Measurements from ENCODE around the gene CATSPER1.
"Not testable (repeated sequence)": the region's sequence is repeated elsewhere in the genome, so short reads cannot be mapped to it uniquely, and the experiment has no call there.

The CATSPER1 gene

DNA sequence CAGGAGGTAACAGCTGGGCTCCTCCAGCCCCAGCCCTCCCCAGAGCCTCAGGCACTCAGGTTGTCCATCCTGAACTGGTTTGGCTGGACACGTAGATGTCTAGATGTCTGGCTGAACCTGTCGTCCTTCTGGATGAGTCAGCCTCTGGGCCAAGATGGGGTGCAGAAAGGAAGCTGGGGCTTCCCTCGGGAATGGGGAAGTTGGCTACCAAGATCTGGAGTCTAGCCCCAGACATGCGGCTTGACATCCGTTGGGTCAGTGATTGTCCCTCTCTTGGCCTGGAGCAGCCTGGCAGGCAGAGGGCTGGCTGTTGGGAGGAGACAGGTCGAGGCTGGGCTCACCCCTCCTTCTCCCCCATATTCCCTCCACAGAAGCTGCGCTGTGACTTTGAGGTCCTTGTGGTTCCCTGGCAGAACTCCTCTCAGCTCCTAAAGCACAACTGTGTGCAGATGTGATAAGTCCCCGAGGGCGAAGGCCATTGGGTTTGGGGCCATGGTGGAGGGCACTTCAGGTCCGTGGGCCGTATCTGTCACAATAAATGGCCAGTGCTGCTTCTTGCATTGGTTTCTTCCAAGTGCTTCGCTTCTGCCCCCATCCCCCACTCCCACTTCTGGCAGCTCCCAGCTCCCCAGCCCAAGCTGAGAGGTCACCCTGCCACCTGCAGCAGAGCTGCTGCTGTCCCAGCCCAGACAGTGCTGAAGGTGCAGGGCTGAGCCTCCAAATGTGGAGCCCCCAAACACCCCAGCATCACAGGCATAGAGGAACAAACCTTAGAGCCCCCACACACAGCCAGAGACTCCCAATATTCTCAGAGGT, 13.1 kb downstream of the CATSPER1 start:
- Histone ChIP-seq H3K4me2 (ENCODE audit: low read depth, low read length) (no peak overlapping the region), H3K4me3 (ENCODE audit: low read length) (no peak overlapping the region), H4K20me1 (ENCODE audit: insufficient read depth, low read length) (no peaks in the 10 kb centered on the region), H3K27me3 (replicated peaks; ENCODE audit: insufficient read depth, low read length) (no peaks in the 10 kb centered on the region), H3K9ac (ENCODE audit: low read length) (no peak overlapping the region), H2AFZ (ENCODE audit: low read length) (no peak overlapping the region), H3K9me3 (replicated peaks; ENCODE audit: insufficient read depth, low read length) (no peaks in the 10 kb centered on the region), H3K27ac (ENCODE audit: low read length) (no peak overlapping the region), H3K79me2 (ENCODE audit: low read length) (no peaks in the 10 kb centered on the region), H3K9me2 (replicated peaks; ENCODE audit: insufficient read depth, low read length) (no peaks in the 10 kb centered on the region), H3K4me1 (ENCODE audit: low read length) (no peaks in the 10 kb centered on the region), H3K36me3 (replicated peaks; ENCODE audit: insufficient read depth, low read length) (no peaks in the 10 kb centered on the region), H3F3A (ENCODE audit: insufficient read depth, low read length) (no peaks in the 10 kb centered on the region)
- DNase-seq, result no peak
- no peak for TF ChIP-seq EZH2 (optimal IDR thresholded peaks at IDR 0.05; ENCODE audit: low read depth, low read length)

DNA sequence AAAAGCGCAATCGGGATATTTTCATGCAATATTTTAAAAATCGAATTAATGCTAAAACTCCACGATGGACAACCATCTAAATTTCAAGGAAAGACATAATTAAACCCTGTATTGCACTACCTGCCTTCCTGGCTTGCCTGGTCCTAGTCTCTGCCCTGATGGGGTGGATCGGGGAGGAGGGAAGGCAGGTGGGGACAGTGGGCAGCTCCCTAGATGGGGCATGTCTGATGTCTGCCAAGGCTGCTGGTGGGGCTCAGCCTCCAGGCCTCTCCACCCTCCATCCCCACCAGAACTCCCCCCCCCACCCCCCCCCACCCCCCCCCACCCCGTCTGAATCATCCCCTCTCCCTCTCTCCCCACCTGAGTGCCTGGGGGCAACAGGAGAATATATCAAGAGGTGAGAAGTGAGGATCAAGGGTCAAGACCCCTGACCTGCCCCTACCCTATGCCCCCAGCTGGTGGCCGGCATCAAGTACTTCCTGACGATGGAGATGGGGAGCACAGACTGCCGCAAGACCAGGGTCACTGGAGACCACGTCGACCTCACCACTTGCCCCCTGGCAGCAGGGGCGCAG, 13.8 kb downstream of the CATSPER1 start:
- TF ChIP-seq EZH2 (optimal IDR thresholded peaks at IDR 0.05; ENCODE audit: low read depth, low read length), result no peak
- TF ChIP-seq EZH2phosphoT487 (IDR thresholded peaks at IDR 0.05; ENCODE audit: low read length), result no peak
- TF ChIP-seq, protein P1, sequence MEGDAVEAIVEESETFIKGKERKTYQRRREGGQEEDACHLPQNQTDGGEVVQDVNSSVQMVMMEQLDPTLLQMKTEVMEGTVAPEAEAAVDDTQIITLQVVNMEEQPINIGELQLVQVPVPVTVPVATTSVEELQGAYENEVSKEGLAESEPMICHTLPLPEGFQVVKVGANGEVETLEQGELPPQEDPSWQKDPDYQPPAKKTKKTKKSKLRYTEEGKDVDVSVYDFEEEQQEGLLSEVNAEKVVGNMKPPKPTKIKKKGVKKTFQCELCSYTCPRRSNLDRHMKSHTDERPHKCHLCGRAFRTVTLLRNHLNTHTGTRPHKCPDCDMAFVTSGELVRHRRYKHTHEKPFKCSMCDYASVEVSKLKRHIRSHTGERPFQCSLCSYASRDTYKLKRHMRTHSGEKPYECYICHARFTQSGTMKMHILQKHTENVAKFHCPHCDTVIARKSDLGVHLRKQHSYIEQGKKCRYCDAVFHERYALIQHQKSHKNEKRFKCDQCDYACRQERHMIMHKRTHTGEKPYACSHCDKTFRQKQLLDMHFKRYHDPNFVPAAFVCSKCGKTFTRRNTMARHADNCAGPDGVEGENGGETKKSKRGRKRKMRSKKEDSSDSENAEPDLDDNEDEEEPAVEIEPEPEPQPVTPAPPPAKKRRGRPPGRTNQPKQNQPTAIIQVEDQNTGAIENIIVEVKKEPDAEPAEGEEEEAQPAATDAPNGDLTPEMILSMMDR (IDR thresholded peaks at IDR 0.05; ENCODE audit: low read length), result no peak
- H3K27ac ChIP-seq (ENCODE audit: low read length), result no peak overlapping the region
- no peaks in the 10 kb centered on the region for H3F3A ChIP-seq (ENCODE audit: insufficient read depth, low read length)
- no peak overlapping the region for H2AFZ ChIP-seq (ENCODE audit: low read length)
- H3K4me3 ChIP-seq (ENCODE audit: low read length), result no peak overlapping the region
- no peak overlapping the region for H3K9ac ChIP-seq (ENCODE audit: low read length)
- H4K20me1 ChIP-seq (ENCODE audit: insufficient read depth, low read length), result no peaks in the 10 kb centered on the region
- no peak for DNase-seq
- H3K9me2 ChIP-seq (replicated peaks; ENCODE audit: insufficient read depth, low read length), result no peaks in the 10 kb centered on the region
- no peaks in the 10 kb centered on the region for H3K4me1 ChIP-seq (ENCODE audit: low read length)
- H3K36me3 ChIP-seq (replicated peaks; ENCODE audit: insufficient read depth, low read length), result no peaks in the 10 kb centered on the region
- no peaks in the 10 kb centered on the region for H3K79me2 ChIP-seq (ENCODE audit: low read length)
- H3K9me3 ChIP-seq (replicated peaks; ENCODE audit: insufficient read depth, low read length), result no peaks in the 10 kb centered on the region
- no peaks in the 10 kb centered on the region for H3K27me3 ChIP-seq (replicated peaks; ENCODE audit: insufficient read depth, low read length)
- no peak overlapping the region for H3K4me2 ChIP-seq (ENCODE audit: low read depth, low read length)

DNA sequence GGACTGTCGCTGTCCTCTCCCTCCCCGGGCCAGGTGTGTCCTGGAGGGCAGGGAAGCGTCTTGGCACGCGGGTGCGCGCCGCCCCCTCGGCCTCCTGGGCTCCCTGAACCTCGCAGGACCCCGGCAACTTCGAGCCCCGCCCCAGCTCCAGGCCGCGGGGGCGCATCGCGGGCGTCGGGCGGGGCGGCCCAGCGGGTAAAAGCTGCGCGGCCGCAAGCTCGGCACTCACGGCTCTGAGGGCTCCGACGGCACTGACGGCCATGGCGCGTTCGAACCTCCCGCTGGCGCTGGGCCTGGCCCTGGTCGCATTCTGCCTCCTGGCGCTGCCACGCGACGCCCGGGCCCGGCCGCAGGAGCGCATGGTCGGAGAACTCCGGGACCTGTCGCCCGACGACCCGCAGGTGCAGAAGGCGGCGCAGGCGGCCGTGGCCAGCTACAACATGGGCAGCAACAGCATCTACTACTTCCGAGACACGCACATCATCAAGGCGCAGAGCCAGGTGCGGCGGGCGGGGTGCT, 14.4 kb downstream of the CATSPER1 start, which contains the start of gene CST6:
Gene CST6 (plus strand): TSS at position 224 of the 519 bp plus-strand sequence. CDS start 37 bp downstream, at position 261.
- H3F3A ChIP-seq (ENCODE audit: insufficient read depth, low read length), result no peaks in the 10 kb centered on the region
- H3K4me1 ChIP-seq (ENCODE audit: low read length), result peaks cover 5% of the 10 kb centered on the region
- TF ChIP-seq EZH2 (optimal IDR thresholded peaks at IDR 0.05; ENCODE audit: low read depth, low read length), result no peak
- no peak within 1 kb of the TSS for H2AFZ ChIP-seq (ENCODE audit: low read length)
- H3K4me2 ChIP-seq (ENCODE audit: low read depth, low read length), result no peak within 1 kb of the TSS
- H3K9me3 ChIP-seq (replicated peaks; ENCODE audit: insufficient read depth, low read length), result no peaks in the 10 kb centered on the region
- no peaks in the 10 kb centered on the region for H3K27me3 ChIP-seq (replicated peaks; ENCODE audit: insufficient read depth, low read length)
- no peak within 1 kb of the TSS for H3K4me3 ChIP-seq (ENCODE audit: low read length)
- no peak within 1 kb of the TSS for H3K27ac ChIP-seq (ENCODE audit: low read length)
- H4K20me1 ChIP-seq (ENCODE audit: insufficient read depth, low read length), result no peaks in the 10 kb centered on the region
- no peaks in the 10 kb centered on the region for H3K79me2 ChIP-seq (ENCODE audit: low read length)
- H3K9me2 ChIP-seq (replicated peaks; ENCODE audit: insufficient read depth, low read length), result no peaks in the 10 kb centered on the region
- no peaks in the 10 kb centered on the region for H3K36me3 ChIP-seq (replicated peaks; ENCODE audit: insufficient read depth, low read length)
- no peak for DNase-seq
- no peak within 1 kb of the TSS for H3K9ac ChIP-seq (ENCODE audit: low read length)

DNA sequence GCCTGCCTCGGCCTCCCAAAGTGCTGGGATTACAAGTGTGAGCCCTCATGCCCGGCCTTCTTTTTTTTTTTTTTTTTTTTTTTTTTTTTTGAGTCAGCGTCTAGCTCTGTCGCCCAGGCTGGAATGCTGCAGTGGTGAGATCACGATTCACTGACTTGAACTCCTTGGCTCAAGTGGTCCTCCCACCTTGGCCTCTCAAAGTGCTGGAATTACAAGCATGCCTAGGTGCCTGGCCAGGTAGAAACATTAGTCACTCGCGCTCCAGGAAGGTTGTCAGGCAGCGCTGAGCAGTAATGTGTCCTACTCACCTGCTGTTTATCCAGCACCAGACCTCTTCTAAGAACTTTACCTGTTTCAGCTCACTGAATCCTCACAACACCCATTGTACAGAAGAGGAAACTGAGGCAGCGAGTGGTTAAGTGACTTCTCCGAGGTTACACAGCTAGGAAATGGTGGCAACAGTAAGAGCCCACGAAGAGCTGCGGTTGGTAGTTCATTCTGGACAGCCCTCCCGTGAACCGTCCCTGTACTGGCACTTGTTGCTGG, 15.0 kb downstream of the CATSPER1 start:
- no peaks in the 10 kb centered on the region for H3F3A ChIP-seq (ENCODE audit: insufficient read depth, low read length)
- no peak for DNase-seq
- H3K79me2 ChIP-seq (ENCODE audit: low read length), result no peaks in the 10 kb centered on the region
- no peaks in the 10 kb centered on the region for H3K9me3 ChIP-seq (replicated peaks; ENCODE audit: insufficient read depth, low read length)
- no peak overlapping the region for H2AFZ ChIP-seq (ENCODE audit: low read length)
- H3K4me2 ChIP-seq (ENCODE audit: low read depth, low read length), result no peak overlapping the region
- H3K4me3 ChIP-seq (ENCODE audit: low read length), result no peak overlapping the region
- no peak overlapping the region for H3K9ac ChIP-seq (ENCODE audit: low read length)
- H3K27ac ChIP-seq (ENCODE audit: low read length), result no peak overlapping the region
- H3K36me3 ChIP-seq (replicated peaks; ENCODE audit: insufficient read depth, low read length), result no peaks in the 10 kb centered on the region
- H4K20me1 ChIP-seq (ENCODE audit: insufficient read depth, low read length), result no peaks in the 10 kb centered on the region
- H3K9me2 ChIP-seq (replicated peaks; ENCODE audit: insufficient read depth, low read length), result no peaks in the 10 kb centered on the region
- H3K27me3 ChIP-seq (replicated peaks; ENCODE audit: insufficient read depth, low read length), result no peaks in the 10 kb centered on the region
- TF ChIP-seq, protein P1 (IDR thresholded peaks at IDR 0.05; ENCODE audit: low read length), result no peak
- TF ChIP-seq EZH2phosphoT487 (IDR thresholded peaks at IDR 0.05; ENCODE audit: low read length) (no peak), EZH2 (optimal IDR thresholded peaks at IDR 0.05; ENCODE audit: low read depth, low read length) (no peak)
- H3K4me1 ChIP-seq (ENCODE audit: low read length), result peaks cover 10% of the 10 kb centered on the region

DNA sequence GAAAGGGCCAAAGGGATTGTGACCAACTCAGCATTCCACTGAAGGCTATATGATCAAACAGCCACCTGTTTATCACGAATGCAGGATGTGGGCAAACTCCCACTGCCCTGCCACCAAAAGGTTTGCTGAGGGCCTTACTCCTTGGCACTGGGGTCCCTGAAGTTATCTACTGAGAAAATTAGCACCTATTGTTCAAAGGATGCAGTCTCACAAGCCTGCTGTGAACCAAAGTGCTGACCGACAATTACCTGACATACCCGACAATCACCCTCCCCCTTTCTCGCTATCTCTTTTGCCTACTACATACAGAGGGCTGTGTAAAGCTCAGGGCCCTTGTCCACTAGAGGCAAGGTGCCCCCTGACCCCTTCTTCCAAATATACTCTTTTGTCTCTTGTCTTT, 16.2 kb downstream of the CATSPER1 start:
- not testable (repeated sequence) for H2AFZ ChIP-seq (ENCODE audit: low read length); H3K9me2 ChIP-seq (replicated peaks; ENCODE audit: insufficient read depth, low read length); H3K9me3 ChIP-seq (replicated peaks; ENCODE audit: insufficient read depth, low read length); H3K4me3 ChIP-seq (ENCODE audit: low read length); H3K4me2 ChIP-seq (ENCODE audit: low read depth, low read length); H3K27me3 ChIP-seq (replicated peaks; ENCODE audit: insufficient read depth, low read length); H3K79me2 ChIP-seq (ENCODE audit: low read length); H3K27ac ChIP-seq (ENCODE audit: low read length); H3K9ac ChIP-seq (ENCODE audit: low read length); DNase-seq; H3K36me3 ChIP-seq (replicated peaks; ENCODE audit: insufficient read depth, low read length); H4K20me1 ChIP-seq (ENCODE audit: insufficient read depth, low read length)
- peaks cover 10% of the 10 kb centered on the region for H3F3A ChIP-seq (ENCODE audit: insufficient read depth, low read length)
- H3K4me1 ChIP-seq (ENCODE audit: low read length), result peaks cover 22% of the 10 kb centered on the region
